HCT116 (cell line): ENCODE measurements around the gene DAPP1. TPM values are rescaled to one million over a fixed set of nuclear protein-coding genes. Genes with fewer than 3 reads are reported as not detected.

Experiments
- ATAC-seq: fragments of 200-7000 bp; cut with Tn5 transposase; 2 replicates; pipeline ENCODE4 v1.9.1; 2020; ENCODE audit warnings: mild to moderate bottlenecking, moderate library complexity
- BruUV-seq: library from RNA; stranded (reverse); fragments of 400-500 nt; replicated peaks from 2 replicates; lab custom pipeline; 2021; lab: Mats Ljungman, UMichigan
- CTCF ChIA-PET: fragments of 300-600 bp; sonication (Branson Sonifier 250); formaldehyde crosslinking; loops from one replicate; lab custom pipeline; 2021; ENCODE audit warnings: antibody characterized with exemption; lab: Charles Lee
- POLR2A ChIA-PET: fragments of 300-600, 350-600 bp; sonication (Branson Sonifier 250); formaldehyde crosslinking; loops from one replicate; lab custom pipeline; 2021; ENCODE audit warnings: antibody characterized with exemption; lab: Charles Lee
- RAD21 ChIA-PET, 2 experiments: fragments of 300-600 bp; sonication (Branson Sonifier 250); formaldehyde crosslinking; loops; one replicate each; lab custom pipeline; 2023; ENCODE audit warnings: low total read pairs in 2 of 2; ENCODE audit not compliant: uncharacterized antibody in 2 of 2, unreplicated experiment in 2 of 2, low non-redundant PET in 1 of 2; lab: Charles Lee
- DNase-seq: peaks from one replicate; pipeline ENCODE4 v3.0.0-alpha.2; 2010; ENCODE audit warnings: low read depth, low spot score
- H2AFZ ChIP-seq: fragments of 200-600 bp; shearing (Covaris generic), sonication (generic); 2 replicates; pipeline ENCODE4 v1.6.1; 2017; ENCODE audit warnings: low read depth, mixed run types, mixed read lengths, antibody characterized with exemption, low read length; ENCODE audit not compliant: poor library complexity, severe bottlenecking
- H3K27ac ChIP-seq: 2 replicates; pipeline ENCODE4 v1.5.1; 2012; ENCODE audit warnings: low read depth, low read length
- H3K27me3 ChIP-seq: fragments of 200-600 bp; sonication (generic); 2 replicates; pipeline ENCODE4 v1.6.1; 2016; ENCODE audit warnings: mixed run types, low read length, mixed read lengths; ENCODE audit not compliant: insufficient read depth
- H3K36me3 ChIP-seq, 2 experiments: fragments of 200-500 bp in 1 of 2; fragments of 200-600 bp in 1 of 2; sonication (Bioruptor generic) in 1 of 2; sonication (generic) in 1 of 2; 2 replicates each; pipeline versions ENCODE4 v1.5.1 to v1.6.1; 2014 to 2016; ENCODE audit warnings: low read length in 2 of 2, inconsistent platforms in 1 of 2, mixed read lengths in 1 of 2, mixed run types in 1 of 2; ENCODE audit not compliant: insufficient read depth in 2 of 2, control insufficient read depth in 1 of 2
- H3K4me1 ChIP-seq, 2 experiments: fragments of 200-600 bp in 1 of 2; sonication (generic) in 1 of 2; 2 replicates each; pipeline versions ENCODE4 v1.5.1 to v1.6.1; 2012 to 2017; ENCODE audit warnings: low read length in 2 of 2, inconsistent platforms in 1 of 2, mild to moderate bottlenecking in 1 of 2, mixed read lengths in 1 of 2, mixed run types in 1 of 2, moderate library complexity in 1 of 2; ENCODE audit not compliant: insufficient read depth in 2 of 2, control insufficient read depth in 1 of 2
- H3K4me2 ChIP-seq: fragments of 200-600 bp; sonication (generic); 2 replicates; pipeline ENCODE4 v1.6.1; 2017; ENCODE audit warnings: mixed run types, low read length, mixed read lengths
- H3K4me3 ChIP-seq, 2 experiments: fragments of 200-600 bp in 1 of 2; sonication (generic) in 1 of 2; replicated peaks in 1 of 2; 2 replicates each; pipeline ENCODE4 v1.5.1; 2011 to 2016; ENCODE audit warnings: low read length in 2 of 2, control low read depth in 1 of 2, low read depth in 1 of 2, mild to moderate bottlenecking in 1 of 2, mixed read lengths in 1 of 2, mixed run types in 1 of 2
- H3K79me2 ChIP-seq: fragments of 200-600 bp; sonication (generic); 2 replicates; pipeline ENCODE4 v1.6.1; 2017; ENCODE audit warnings: mild to moderate bottlenecking, mixed run types, low read length, moderate library complexity, mixed read lengths; ENCODE audit not compliant: insufficient read depth
- H3K9ac ChIP-seq: fragments of 200-600 bp; sonication (generic); 2 replicates; pipeline ENCODE4 v1.6.1; 2016; ENCODE audit warnings: low read length, mixed read lengths
- H3K9me2 ChIP-seq: fragments of 200-600 bp; sonication (generic), shearing (Covaris generic); 2 replicates; pipeline ENCODE4 v1.6.1; 2017; ENCODE audit warnings: mixed run types, mild to moderate bottlenecking, moderate library complexity; ENCODE audit not compliant: insufficient read depth
- H3K9me3 ChIP-seq, 2 experiments: fragments of 200-500 bp in 1 of 2; fragments of 200-600 bp in 1 of 2; sonication (Bioruptor generic) in 1 of 2; sonication (generic) in 1 of 2; 2 replicates each; pipeline ENCODE4 v1.6.1; 2014 to 2017; ENCODE audit warnings: low read length in 2 of 2, mixed read lengths in 2 of 2, inconsistent platforms in 1 of 2, low read depth in 1 of 2, mild to moderate bottlenecking in 1 of 2, mixed run types in 1 of 2, moderate library complexity in 1 of 2; ENCODE audit not compliant: control insufficient read depth in 1 of 2, insufficient read depth in 1 of 2
- H4K20me1 ChIP-seq: fragments of 200-600 bp; sonication (generic), shearing (Covaris generic); 2 replicates; pipeline ENCODE4 v1.6.1; 2017; ENCODE audit warnings: mixed run types, mild to moderate bottlenecking, moderate library complexity; ENCODE audit not compliant: insufficient read depth
- CEBPB ChIP-seq: IDR thresholded peaks from 2 replicates; pipeline ENCODE4 v1.6.1; 2012; ENCODE audit warnings: low read depth
- CTCF ChIP-seq, 3 experiments: fragments of 200-600 bp in 1 of 3; sonication (generic) in 1 of 3; IDR thresholded peaks in 2 of 3; conservative IDR thresholded peaks in 1 of 3; 2 replicates each; pipeline ENCODE4 v1.5.1; 2012 to 2017; ENCODE audit warnings: low read depth in 2 of 3, low read length in 2 of 3, antibody characterized with exemption in 1 of 3, borderline replicate concordance in 1 of 3, control low read depth in 1 of 3, mild to moderate bottlenecking in 1 of 3, mixed read lengths in 1 of 3, mixed run types in 1 of 3, moderate library complexity in 1 of 3; ENCODE audit not compliant: insufficient read depth in 1 of 3
- EGR1 ChIP-seq: IDR thresholded peaks from 2 replicates; pipeline ENCODE4 v1.6.1; 2012; ENCODE audit warnings: low read depth
- ELF1 ChIP-seq: IDR thresholded peaks from 2 replicates; pipeline ENCODE4 v1.6.1; 2012; ENCODE audit warnings: low read depth, borderline replicate concordance
- JUND ChIP-seq: IDR thresholded peaks from 2 replicates; pipeline ENCODE4 v1.6.1; 2012
- RAD21 ChIP-seq: IDR thresholded peaks from 2 replicates; pipeline ENCODE4 v1.6.1; 2012; ENCODE audit warnings: low read depth, mild to moderate bottlenecking
- SIN3A ChIP-seq: IDR thresholded peaks from 2 replicates; pipeline ENCODE4 v1.6.1; 2012; ENCODE audit warnings: low read depth
- SP1 ChIP-seq: IDR thresholded peaks from 2 replicates; pipeline ENCODE4 v1.6.1; 2012; ENCODE audit warnings: low read depth
- YY1 ChIP-seq: IDR thresholded peaks from 2 replicates; pipeline ENCODE4 v1.6.1; 2011; ENCODE audit warnings: low read length, low read depth, moderate library complexity, mild to moderate bottlenecking; ENCODE audit not compliant: insufficient replicate concordance; ENCODE audit errors: extremely low read depth
- ZFX ChIP-seq: fragments of 450-650 bp; IDR thresholded peaks from 2 replicates; pipeline ENCODE4 v1.6.1; 2017
- ZNF274 ChIP-seq: fragments of 200-500 bp; sonication (Bioruptor generic); IDR thresholded peaks from 2 replicates; pipeline ENCODE4 v1.6.1; 2014; ENCODE audit warnings: mild to moderate bottlenecking, low read depth, low read length, inconsistent platforms
- intact Hi-C: fragments of 100-400 bp; cut with micrococcal nuclease; formaldehyde crosslinking; loops from 2 replicates; pipeline ENCODE4 v1.10.0; 2022
- total RNA-seq: library from RNA; stranded (reverse); gene quantifications from one replicate; pipeline ENCODE4 v1.2.1, GENCODE V29; 2021; ENCODE audit not compliant: unreplicated experiment
- TF ChIP-seq, protein P1 (sequence below): IDR thresholded peaks from 2 replicates; pipeline ENCODE4 v1.6.1; 2011; ENCODE audit warnings: mild to moderate bottlenecking, low read length, moderate library complexity; ENCODE audit not compliant: insufficient replicate concordance; ENCODE audit errors: extremely low read depth
- TF ChIP-seq, protein P2 (sequence below): IDR thresholded peaks from 2 replicates; pipeline ENCODE4 v1.6.1; 2012

Gene DAPP1
- total RNA-seq, 1 experiment from 2014 or later, result 0.76 TPM

GRCh38 chr4:99807666-99808065 is 9.0 kb upstream of the DAPP1 start (continued):
- TF ChIP-seq CEBPB (no peak), ELF1 (no peak), SP1 (no peak), ZFX (no peak), SIN3A (no peak), RAD21 (no peak), ZNF274 (no peak), YY1 (no peak), JUND (no peak)
- TF ChIP-seq, all 23 proteins: peak for 0

- CTCF ChIA-PET, result interaction anchor here (0.6 to 2.0 kb wide), 21 partner anchors 9 to 606 kb away, joined by 3 to 19 read pairs (median 4); partner anchors contain the start of genes LAMTOR3 and TRMT10A
- no peak overlapping the region for H3K9ac ChIP-seq
- POLR2A ChIA-PET, result no interaction called here
- no TSS peak for BruUV-seq
- no peaks in the 10 kb centered on the region for H3K9me2 ChIP-seq
- H3K4me3 ChIP-seq, result no peak overlapping the region
- ATAC-seq, result peak; percentile 98
- intact Hi-C loops, result loop anchor here (1.0 to 5.0 kb wide), 5 partner anchors 86 to 690 kb away; no protein-coding TSS in a partner anchor
- no peak overlapping the region for H3K27ac ChIP-seq
- peak; percentile 63 for DNase-seq
- peaks cover 5% of the 10 kb centered on the region; the same call in 1 of the 2 replicates for H3K27me3 ChIP-seq
- H3K9me3 ChIP-seq, result no peaks in the 10 kb centered on the region
- H3K36me3 ChIP-seq, result no peaks in the 10 kb centered on the region
- no peaks in the 10 kb centered on the region for H3K4me1 ChIP-seq
- peak overlapping the region; percentile 29; the same call in 1 of the 2 replicates for H3K4me2 ChIP-seq
- peak overlapping the region; percentile 66 for H2AFZ ChIP-seq
- peak; percentile 94 for TF ChIP-seq RAD21
- TF ChIP-seq EGR1, result no peak
- TF ChIP-seq, protein P1, sequence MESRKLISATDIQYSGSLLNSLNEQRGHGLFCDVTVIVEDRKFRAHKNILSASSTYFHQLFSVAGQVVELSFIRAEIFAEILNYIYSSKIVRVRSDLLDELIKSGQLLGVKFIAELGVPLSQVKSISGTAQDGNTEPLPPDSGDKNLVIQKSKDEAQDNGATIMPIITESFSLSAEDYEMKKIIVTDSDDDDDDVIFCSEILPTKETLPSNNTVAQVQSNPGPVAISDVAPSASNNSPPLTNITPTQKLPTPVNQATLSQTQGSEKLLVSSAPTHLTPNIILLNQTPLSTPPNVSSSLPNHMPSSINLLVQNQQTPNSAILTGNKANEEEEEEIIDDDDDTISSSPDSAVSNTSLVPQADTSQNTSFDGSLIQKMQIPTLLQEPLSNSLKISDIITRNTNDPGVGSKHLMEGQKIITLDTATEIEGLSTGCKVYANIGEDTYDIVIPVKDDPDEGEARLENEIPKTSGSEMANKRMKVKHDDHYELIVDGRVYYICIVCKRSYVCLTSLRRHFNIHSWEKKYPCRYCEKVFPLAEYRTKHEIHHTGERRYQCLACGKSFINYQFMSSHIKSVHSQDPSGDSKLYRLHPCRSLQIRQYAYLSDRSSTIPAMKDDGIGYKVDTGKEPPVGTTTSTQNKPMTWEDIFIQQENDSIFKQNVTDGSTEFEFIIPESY, result no peak
- TF ChIP-seq, protein P2, sequence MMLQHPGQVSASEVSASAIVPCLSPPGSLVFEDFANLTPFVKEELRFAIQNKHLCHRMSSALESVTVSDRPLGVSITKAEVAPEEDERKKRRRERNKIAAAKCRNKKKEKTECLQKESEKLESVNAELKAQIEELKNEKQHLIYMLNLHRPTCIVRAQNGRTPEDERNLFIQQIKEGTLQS, result no peak
- no peak for TF ChIP-seq ZNF274
- peak; percentile 17 for TF ChIP-seq YY1
- TF ChIP-seq CTCF (IDR thresholded peaks at IDR 0.05 in 2 of 3, conservative IDR thresholded peaks at IDR 0.05 in 1 of 3; ENCODE audit: borderline replicate concordance in 1 of 3, insufficient read depth in 1 of 3, low read depth in 2 of 3, low read length in 2 of 3), result peak; percentile 81 to 91 (median 89)
- no peaks in the 10 kb centered on the region for H4K20me1 ChIP-seq
- RAD21 ChIA-PET, result interaction anchor here (0.9 to 1.6 kb wide), 5 partner anchors 51 to 345 kb away, joined by 3 to 6 read pairs (median 6); partner anchors contain the start of gene TRMT10A (in 2 of the 2)
- H3K79me2 ChIP-seq, result no peaks in the 10 kb centered on the region
These were observed 8.3 kb upstream of the DAPP1 start for GRCh38 chr4:99808260-99808857.
